Nephron progenitor cell (in vitro differentiated cells): ENCODE results near the gene CNOT3.
A peak's percentile ranks its signal among the peaks of the same experiment; 100 is the strongest.
"Not testable (repeated sequence)": the region's sequence is repeated elsewhere in the genome, so short reads cannot be mapped to it uniquely, and the experiment has no call there.

Source experiments
- DNase-seq: peaks from one replicate; pipeline ENCODE4 v3.0.0; 2021
- H3K27ac Mint-ChIP-seq: 2 replicates; pipeline ENCODE4 v1.8.0; 2021; ENCODE audit warnings: mild to moderate bottlenecking, moderate library complexity, mixed read lengths
- H3K27me3 Mint-ChIP-seq: 2 replicates; pipeline ENCODE4 v1.8.0; 2021; ENCODE audit warnings: mild to moderate bottlenecking, low read depth, mixed read lengths; ENCODE audit not compliant: poor library complexity
- H3K36me3 Mint-ChIP-seq: 2 replicates; pipeline ENCODE4 v1.8.0; 2021; ENCODE audit warnings: low read depth, mixed read lengths
- H3K4me1 Mint-ChIP-seq: 2 replicates; pipeline ENCODE4 v1.8.0; 2021; ENCODE audit warnings: mixed read lengths
- H3K4me3 Mint-ChIP-seq: 2 replicates; pipeline ENCODE4 v1.8.0; 2021; ENCODE audit warnings: mild to moderate bottlenecking, moderate library complexity, mixed read lengths
- H3K9me3 Mint-ChIP-seq: 2 replicates; pipeline ENCODE4 v1.8.0; 2021; ENCODE audit warnings: mild to moderate bottlenecking, moderate library complexity, mixed read lengths
- TF ChIP-seq, protein P1 (sequence below): fragments of 200-600 bp; sonication (generic); IDR thresholded peaks from 2 replicates; pipeline ENCODE4 v1.5.0; 2021; ENCODE audit warnings: antibody characterized with exemption

The CNOT3 gene

DNA sequence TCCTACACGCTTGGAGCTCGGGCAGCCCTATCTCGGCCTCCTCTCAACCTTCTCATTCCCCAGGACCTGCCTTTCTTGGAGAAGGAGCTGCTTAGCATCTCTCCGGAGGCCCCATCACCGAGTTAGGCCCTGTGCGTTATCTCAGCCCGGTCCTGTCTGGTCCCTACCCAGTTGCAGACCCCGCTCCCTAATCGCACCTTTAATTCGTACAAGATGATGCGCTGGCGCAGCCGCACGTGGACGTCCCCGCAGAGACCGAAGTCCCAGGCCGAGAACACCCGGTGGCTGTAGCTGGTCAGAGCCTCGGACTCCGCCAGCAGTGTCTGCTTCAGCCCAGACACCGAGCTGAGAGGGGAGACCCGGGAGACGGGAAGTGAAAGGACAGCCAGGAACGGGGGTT is 27.7 kb downstream of the CNOT3 start:
- Mint-ChIP-seq H3K4me3 (no peak overlapping the region), H3K9me3 (peaks cover 59% of the 10 kb centered on the region), H3K36me3 (peaks cover 29% of the 10 kb centered on the region), H3K27ac (no peak overlapping the region), H3K27me3 (peaks cover 39% of the 10 kb centered on the region), H3K4me1 (peaks cover 23% of the 10 kb centered on the region)
- DNase-seq = no peak
- TF ChIP-seq, protein P1, sequence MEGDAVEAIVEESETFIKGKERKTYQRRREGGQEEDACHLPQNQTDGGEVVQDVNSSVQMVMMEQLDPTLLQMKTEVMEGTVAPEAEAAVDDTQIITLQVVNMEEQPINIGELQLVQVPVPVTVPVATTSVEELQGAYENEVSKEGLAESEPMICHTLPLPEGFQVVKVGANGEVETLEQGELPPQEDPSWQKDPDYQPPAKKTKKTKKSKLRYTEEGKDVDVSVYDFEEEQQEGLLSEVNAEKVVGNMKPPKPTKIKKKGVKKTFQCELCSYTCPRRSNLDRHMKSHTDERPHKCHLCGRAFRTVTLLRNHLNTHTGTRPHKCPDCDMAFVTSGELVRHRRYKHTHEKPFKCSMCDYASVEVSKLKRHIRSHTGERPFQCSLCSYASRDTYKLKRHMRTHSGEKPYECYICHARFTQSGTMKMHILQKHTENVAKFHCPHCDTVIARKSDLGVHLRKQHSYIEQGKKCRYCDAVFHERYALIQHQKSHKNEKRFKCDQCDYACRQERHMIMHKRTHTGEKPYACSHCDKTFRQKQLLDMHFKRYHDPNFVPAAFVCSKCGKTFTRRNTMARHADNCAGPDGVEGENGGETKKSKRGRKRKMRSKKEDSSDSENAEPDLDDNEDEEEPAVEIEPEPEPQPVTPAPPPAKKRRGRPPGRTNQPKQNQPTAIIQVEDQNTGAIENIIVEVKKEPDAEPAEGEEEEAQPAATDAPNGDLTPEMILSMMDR = no peak

DNA sequence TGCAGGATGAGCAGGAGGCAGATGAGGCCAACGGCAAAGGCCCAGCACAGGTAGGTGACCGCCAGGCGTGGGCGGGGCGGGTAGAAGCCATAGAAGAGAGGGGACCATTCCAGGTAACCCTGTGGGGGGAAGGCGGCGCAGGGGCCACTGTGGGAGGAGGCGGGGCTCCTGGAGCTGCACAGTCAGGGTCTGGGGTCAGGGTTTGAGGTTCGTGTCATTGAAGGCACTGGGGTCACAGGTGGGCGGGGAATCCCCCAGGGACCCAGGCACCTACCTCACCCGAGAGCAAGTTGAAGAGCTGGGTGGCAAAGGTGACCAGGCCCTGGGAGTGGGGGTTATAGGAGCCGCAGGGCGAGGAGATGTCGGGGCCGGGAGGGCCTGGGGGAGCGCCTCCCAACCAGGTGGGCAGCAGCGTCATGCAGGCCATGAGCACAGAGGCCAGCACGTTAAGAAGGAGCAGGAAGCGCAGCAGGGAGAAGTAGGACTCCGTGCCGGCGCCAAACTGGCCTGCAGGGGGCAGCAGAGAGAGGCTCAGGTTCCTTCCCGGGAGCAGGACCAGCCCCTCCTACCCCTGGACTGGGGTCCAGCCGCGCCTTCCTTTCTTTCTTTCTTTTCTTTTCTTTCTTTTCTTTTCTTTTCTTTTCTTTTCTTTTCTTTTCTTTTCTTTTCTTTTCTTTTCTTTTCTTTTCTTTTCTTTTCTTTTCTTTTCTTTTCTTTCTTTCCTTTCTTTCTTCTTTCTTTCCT is 30.8 kb downstream of the CNOT3 start:
- no peak overlapping the region for H3K4me3 Mint-ChIP-seq
- peak; percentile 99 for DNase-seq
- H3K36me3 Mint-ChIP-seq = peaks cover 14% of the 10 kb centered on the region
- TF ChIP-seq, protein P1 = peak; percentile 78
- H3K9me3 Mint-ChIP-seq = peaks cover 31% of the 10 kb centered on the region
- peaks cover 11% of the 10 kb centered on the region for H3K4me1 Mint-ChIP-seq
- H3K27me3 Mint-ChIP-seq = peaks cover 20% of the 10 kb centered on the region
- H3K27ac Mint-ChIP-seq = no peak overlapping the region

DNA sequence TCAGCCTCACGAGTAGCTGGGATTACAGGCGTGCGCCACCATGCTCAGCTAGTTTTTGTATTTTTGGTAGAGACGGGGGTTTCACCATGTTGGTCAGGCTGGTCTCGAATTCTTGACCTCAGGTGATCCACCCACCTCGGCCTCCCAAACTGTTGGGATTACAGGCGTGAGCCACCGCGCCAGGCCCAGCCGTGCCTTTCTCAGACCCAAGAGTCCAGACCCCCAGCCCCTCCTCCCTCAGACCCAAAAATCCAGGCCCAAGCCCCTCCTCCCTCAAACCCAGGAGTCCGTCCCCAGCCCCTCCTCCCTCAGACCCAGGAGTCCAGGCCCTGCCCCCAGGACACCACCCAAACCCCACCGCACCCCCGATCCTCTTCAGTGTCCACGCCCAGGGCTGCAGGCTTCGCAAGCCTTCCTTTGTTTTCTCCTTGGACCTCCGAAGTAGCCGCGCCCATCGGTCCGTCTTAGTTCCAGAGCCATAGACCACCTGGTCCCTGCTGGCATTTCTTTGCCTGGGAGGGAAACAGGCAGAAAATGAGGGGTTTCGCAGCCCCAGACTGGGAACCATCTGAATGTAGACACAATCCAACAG is 31.7 kb downstream of the CNOT3 start:
- Mint-ChIP-seq H3K9me3 (peaks cover 22% of the 10 kb centered on the region), H3K4me1 (peaks cover 11% of the 10 kb centered on the region), H3K4me3 (no peak overlapping the region), H3K27ac (no peak overlapping the region), H3K27me3 (peaks cover 13% of the 10 kb centered on the region), H3K36me3 (peaks cover 5% of the 10 kb centered on the region)
- no peak for DNase-seq
- TF ChIP-seq, protein P1 = no peak

DNA sequence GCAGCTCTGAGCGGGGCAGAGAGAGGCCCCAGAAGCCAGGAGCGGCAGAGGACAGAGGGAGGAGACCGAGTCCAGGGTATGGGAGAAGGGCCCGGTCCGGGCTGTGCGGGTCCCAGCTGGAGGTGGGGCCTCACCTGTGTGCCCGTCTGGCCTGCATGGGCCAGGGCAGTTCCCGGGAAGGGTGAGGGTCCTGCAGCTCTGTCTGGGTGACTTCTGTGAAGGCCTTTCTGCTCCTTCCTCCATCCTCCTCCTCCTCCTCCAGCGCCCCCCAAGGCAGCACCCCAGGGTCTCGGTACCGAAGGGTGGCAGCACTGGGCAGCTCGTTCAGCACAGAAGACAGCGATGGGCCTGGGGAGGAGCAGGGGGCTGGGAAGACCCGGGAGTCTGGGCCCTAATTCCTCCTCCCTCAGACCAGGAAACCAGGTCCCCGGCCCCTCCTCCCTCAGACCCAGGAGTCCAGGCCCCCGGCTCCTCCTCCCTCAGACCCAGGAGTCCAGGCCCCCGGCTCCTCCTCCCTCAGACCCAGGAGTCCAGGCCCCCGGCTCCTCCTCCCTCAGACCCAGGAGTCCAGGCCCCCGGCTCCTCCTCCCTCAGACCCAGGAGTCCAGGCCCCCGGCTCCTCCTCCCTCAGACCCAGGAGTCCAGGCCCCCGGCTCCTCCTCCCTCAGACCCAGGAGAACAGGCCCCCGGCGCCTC is 34.3 kb downstream of the CNOT3 start:
- H3K36me3 Mint-ChIP-seq, H3K9me3 Mint-ChIP-seq, DNase-seq, H3K4me3 Mint-ChIP-seq, H3K27me3 Mint-ChIP-seq: not testable (repeated sequence)
- Mint-ChIP-seq H3K27ac (peak overlapping the region; percentile 91), H3K4me1 (peaks cover 17% of the 10 kb centered on the region)

DNA sequence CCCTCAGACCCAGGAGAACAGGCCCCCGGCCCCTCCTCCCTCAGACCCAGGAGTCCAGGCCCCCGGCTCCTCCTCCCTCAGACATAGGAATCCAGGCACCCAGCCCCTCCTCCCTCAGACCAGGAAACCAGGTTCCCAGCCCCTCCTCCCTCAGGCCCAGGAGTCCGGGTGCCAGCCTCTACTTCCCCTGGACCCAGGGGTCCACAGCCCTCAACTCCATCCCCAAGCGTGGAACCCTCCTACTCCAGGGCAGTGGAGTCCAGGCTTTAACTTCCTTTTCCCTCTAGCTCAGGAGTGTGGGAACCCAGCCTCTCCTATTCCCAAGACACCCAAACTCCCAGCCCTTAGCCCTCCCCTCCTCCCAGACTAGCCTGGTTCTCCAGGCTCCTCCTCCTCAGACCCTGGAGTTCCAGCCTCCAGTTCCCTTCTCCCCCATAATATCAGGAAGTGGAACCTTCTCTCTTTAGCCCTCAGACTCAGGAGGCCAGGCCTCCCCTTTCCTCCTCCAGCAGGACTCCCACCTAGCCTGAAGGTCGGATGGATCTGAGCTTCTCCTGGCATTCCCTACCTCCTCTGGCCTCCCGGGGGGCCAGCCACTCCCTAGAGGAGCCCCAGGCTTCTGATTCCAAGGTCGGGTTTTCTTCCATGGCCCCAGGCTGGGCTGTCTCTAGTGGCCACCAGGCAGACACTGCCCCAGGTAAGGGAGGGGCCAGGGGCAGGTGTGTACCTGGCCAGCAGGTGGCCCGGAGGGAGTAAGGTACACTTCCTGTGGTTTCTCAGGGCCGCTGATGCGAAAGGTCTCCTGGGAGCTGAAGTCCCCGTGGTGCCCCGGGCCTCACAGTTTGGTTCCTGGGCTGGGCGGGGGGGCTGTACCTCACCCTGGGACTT is 35.2 kb downstream of the CNOT3 start, which contains the start of gene TMC4:
TSS of gene TMC4 (minus strand) at position 690 of the 888 bp plus-strand sequence. CDS start at position 647, 43 bp downstream.
- Mint-ChIP-seq H3K4me3 (peak within 1 kb of the TSS; percentile 15), H3K9me3 (no peaks in the 10 kb centered on the region), H3K27ac (no peak within 1 kb of the TSS), H3K27me3 (no peaks in the 10 kb centered on the region), H3K36me3 (peaks cover 5% of the 10 kb centered on the region), H3K4me1 (peaks cover 17% of the 10 kb centered on the region)
- TF ChIP-seq, protein P1 = no peak
- DNase-seq = no peak

DNA sequence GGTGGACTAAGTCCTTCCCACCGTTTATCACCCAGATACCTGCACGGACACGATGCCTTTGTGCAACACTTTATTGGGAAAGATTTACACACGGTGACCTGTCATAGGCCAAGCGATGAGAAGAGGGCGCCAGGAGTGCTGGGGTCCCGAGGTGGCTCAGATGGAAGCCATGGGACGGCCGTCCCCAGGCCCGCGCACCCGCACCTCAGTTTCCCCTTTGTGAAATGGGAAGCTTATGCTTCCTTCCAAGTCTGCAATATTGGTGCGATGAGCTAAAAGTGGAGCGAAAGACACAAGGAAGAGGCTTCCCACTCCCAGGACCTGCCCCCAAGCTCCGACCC is 35.8 kb downstream of the CNOT3 start:
- H3K4me3 Mint-ChIP-seq = no peak overlapping the region
- peaks cover 9% of the 10 kb centered on the region for H3K36me3 Mint-ChIP-seq
- TF ChIP-seq, protein P1 = no peak
- H3K4me1 Mint-ChIP-seq = peaks cover 21% of the 10 kb centered on the region
- no peaks in the 10 kb centered on the region for H3K27me3 Mint-ChIP-seq
- no peaks in the 10 kb centered on the region for H3K9me3 Mint-ChIP-seq
- no peak for DNase-seq
- H3K27ac Mint-ChIP-seq = no peak overlapping the region
